Measurements from ENCODE around the gene ASL. TPM values are rescaled to one million over a fixed set of nuclear protein-coding genes. Genes with fewer than 3 reads are reported as not detected.
A peak's percentile ranks its signal among the peaks of the same experiment; 100 is the strongest.

The ASL gene
- polyA plus RNA-seq, 2 of the 4 experiments (the other 2 are of a cell fraction): 20.2 to 23.4 TPM

DNA sequence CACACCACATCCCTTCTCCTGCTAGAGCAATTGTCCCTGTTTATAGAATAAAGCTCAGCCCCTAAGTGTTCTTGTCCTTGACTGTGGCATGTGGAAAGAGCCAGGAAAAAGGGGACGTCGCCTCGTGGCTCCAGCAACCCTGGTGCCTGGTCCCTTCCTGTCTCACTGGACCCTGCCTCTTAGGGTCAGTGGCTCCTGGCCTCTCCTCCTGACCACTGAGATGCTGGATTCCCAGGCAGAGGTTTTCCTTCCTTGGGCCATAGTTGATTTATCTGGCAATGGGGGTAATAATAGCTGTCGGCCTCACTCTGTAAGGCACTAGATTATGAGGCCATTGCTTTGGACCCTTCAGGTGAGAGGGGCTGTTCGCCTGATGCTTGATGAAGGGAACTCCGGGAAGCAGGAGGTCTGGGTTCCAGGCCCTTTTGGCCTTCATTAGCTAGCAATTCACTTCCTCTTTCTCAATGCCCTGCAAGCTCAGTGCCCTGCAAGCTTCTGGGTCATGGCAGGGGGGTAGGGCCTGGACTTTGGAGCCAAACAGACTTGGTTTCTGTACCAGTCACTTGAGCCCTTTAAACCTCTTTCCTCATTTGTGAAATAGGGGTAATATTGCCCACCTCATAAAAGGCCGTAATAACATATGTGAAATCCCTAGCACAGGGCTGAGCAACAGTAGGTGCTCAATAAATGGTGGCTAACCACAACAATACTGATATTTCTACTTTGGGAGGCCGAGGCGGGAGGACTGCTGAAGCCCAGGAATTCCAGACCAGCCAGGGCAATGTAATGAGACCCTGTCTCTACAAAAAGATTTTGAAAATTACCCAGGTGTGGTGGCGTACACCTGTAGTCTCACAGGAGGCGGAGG is 1.1 kb downstream of the ASL start:
- ATAC-seq (no peak), FAIRE-seq (no peak), DNase-seq (ENCODE audit: low read depth in 1 of 2, low spot score in 1 of 2) (peak in 1 of 2 experiments; percentile 30)
- peak overlapping the region; percentile 69 for H3K4me3 ChIP-seq
- POLR2A ChIA-PET: interaction anchor here (1.4 kb wide), 1 partner anchor 38 kb away, joined by 6 read pairs; the partner anchor contains the start of gene CRCP
- H3K9me3 ChIP-seq: no peaks in the 10 kb centered on the region
- CTCF ChIA-PET: interaction anchor here (1.0 to 2.3 kb wide), 2 partner anchors 18 to 46 kb away, joined by 3 to 9 read pairs; no protein-coding TSS in a partner anchor
- WGBS (ENCODE audit: missing lambda C conversion rate): 77% methylated on average over 11 of the region's 11 CpGs
- peaks cover 9% of the 10 kb centered on the region for H3K4me1 ChIP-seq
- peak overlapping the region; percentile 94 for H3K4me2 ChIP-seq
- H3K27ac ChIP-seq: peak overlapping the region; percentile 74 to 88
- TF ChIP-seq, protein P1, sequence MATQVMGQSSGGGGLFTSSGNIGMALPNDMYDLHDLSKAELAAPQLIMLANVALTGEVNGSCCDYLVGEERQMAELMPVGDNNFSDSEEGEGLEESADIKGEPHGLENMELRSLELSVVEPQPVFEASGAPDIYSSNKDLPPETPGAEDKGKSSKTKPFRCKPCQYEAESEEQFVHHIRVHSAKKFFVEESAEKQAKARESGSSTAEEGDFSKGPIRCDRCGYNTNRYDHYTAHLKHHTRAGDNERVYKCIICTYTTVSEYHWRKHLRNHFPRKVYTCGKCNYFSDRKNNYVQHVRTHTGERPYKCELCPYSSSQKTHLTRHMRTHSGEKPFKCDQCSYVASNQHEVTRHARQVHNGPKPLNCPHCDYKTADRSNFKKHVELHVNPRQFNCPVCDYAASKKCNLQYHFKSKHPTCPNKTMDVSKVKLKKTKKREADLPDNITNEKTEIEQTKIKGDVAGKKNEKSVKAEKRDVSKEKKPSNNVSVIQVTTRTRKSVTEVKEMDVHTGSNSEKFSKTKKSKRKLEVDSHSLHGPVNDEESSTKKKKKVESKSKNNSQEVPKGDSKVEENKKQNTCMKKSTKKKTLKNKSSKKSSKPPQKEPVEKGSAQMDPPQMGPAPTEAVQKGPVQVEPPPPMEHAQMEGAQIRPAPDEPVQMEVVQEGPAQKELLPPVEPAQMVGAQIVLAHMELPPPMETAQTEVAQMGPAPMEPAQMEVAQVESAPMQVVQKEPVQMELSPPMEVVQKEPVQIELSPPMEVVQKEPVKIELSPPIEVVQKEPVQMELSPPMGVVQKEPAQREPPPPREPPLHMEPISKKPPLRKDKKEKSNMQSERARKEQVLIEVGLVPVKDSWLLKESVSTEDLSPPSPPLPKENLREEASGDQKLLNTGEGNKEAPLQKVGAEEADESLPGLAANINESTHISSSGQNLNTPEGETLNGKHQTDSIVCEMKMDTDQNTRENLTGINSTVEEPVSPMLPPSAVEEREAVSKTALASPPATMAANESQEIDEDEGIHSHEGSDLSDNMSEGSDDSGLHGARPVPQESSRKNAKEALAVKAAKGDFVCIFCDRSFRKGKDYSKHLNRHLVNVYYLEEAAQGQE (IDR thresholded peaks at IDR 0.05): no peak
- TF ChIP-seq RFX5 (IDR thresholded peaks at IDR 0.05) (no peak), RCOR1 (IDR thresholded peaks at IDR 0.05; ENCODE audit: low read depth, low read length) (no peak), EHF (CRISPR knock-in tag; IDR thresholded peaks at IDR 0.05) (no peak), SMC3 (IDR thresholded peaks at IDR 0.05) (no peak), KDM1A (IDR thresholded peaks at IDR 0.05; ENCODE audit: low read depth) (no peak), CEBPB (IDR thresholded peaks at IDR 0.05) (no peak), HOXB5 (CRISPR knock-in tag; IDR thresholded peaks at IDR 0.05) (no peak), BHLHE40 (IDR thresholded peaks at IDR 0.05; ENCODE audit: low read depth, low read length) (no peak), CHD2 (IDR thresholded peaks at IDR 0.05; ENCODE audit: low read length, partially characterized antibody) (no peak), ZC3H11A (IDR thresholded peaks at IDR 0.05) (no peak), JUN (IDR thresholded peaks at IDR 0.05) (no peak), RARB (CRISPR knock-in tag; IDR thresholded peaks at IDR 0.05) (no peak)
- TF ChIP-seq, protein P2, sequence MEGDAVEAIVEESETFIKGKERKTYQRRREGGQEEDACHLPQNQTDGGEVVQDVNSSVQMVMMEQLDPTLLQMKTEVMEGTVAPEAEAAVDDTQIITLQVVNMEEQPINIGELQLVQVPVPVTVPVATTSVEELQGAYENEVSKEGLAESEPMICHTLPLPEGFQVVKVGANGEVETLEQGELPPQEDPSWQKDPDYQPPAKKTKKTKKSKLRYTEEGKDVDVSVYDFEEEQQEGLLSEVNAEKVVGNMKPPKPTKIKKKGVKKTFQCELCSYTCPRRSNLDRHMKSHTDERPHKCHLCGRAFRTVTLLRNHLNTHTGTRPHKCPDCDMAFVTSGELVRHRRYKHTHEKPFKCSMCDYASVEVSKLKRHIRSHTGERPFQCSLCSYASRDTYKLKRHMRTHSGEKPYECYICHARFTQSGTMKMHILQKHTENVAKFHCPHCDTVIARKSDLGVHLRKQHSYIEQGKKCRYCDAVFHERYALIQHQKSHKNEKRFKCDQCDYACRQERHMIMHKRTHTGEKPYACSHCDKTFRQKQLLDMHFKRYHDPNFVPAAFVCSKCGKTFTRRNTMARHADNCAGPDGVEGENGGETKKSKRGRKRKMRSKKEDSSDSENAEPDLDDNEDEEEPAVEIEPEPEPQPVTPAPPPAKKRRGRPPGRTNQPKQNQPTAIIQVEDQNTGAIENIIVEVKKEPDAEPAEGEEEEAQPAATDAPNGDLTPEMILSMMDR (IDR thresholded peaks at IDR 0.05): no peak
- TF ChIP-seq, protein P3, sequence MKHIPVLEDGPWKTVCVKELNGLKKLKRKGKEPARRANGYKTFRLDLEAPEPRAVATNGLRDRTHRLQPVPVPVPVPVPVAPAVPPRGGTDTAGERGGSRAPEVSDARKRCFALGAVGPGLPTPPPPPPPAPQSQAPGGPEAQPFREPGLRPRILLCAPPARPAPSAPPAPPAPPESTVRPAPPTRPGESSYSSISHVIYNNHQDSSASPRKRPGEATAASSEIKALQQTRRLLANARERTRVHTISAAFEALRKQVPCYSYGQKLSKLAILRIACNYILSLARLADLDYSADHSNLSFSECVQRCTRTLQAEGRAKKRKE (CRISPR knock-in tag; IDR thresholded peaks at IDR 0.05; ENCODE audit: low read depth): no peak

DNA sequence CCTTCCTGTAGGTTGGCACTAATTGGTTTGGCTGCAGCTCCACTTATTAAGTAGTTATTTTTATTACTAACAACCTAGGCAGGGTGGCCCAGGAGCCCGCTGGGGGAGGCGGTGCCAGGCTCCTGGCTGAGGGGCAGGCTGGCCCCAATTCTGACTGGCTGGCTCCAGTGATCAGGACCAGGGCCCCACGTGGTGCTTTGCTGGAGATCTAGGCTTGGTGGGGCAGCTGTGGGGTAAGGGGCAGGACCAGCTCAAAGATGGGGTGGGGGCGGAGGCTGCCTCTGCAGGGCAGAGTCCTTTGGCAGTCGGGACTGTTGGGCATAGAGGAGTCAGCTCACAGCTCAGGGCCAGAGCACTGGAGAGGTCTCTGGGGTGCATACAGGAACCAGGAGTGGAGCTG is 2.4 kb downstream of the ASL start:
- DNase-seq (ENCODE audit: low read depth in 1 of 2, low spot score in 1 of 2): no peak
- TF ChIP-seq, protein P4, sequence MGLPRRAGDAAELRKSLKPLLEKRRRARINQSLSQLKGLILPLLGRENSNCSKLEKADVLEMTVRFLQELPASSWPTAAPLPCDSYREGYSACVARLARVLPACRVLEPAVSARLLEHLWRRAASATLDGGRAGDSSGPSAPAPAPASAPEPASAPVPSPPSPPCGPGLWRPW (IDR thresholded peaks at IDR 0.05): no peak
- no peak for TF ChIP-seq NFE2L2 (conservative IDR thresholded peaks at IDR 0.05; ENCODE audit: low read length)
- TF ChIP-seq CBX8 (IDR thresholded peaks at IDR 0.05): no peak
- no peak for TF ChIP-seq EHF (CRISPR knock-in tag; IDR thresholded peaks at IDR 0.05)
- no peak for TF ChIP-seq FOSL2 (IDR thresholded peaks at IDR 0.05)
- no peak for TF ChIP-seq FOSL2 (CRISPR knock-in tag; IDR thresholded peaks at IDR 0.05)
- TF ChIP-seq NR3C1 (IDR thresholded peaks at IDR 0.05): no peak
- TF ChIP-seq GATA3 (IDR thresholded peaks at IDR 0.05; ENCODE audit: borderline replicate concordance): no peak
- no peak for TF ChIP-seq ZC3H11A (IDR thresholded peaks at IDR 0.05)
- no peak for TF ChIP-seq EP300 (IDR thresholded peaks at IDR 0.05)
- TF ChIP-seq, protein P5, sequence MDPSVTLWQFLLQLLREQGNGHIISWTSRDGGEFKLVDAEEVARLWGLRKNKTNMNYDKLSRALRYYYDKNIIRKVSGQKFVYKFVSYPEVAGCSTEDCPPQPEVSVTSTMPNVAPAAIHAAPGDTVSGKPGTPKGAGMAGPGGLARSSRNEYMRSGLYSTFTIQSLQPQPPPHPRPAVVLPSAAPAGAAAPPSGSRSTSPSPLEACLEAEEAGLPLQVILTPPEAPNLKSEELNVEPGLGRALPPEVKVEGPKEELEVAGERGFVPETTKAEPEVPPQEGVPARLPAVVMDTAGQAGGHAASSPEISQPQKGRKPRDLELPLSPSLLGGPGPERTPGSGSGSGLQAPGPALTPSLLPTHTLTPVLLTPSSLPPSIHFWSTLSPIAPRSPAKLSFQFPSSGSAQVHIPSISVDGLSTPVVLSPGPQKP (IDR thresholded peaks at IDR 0.05; ENCODE audit: low read depth, low read length): no peak
- no peak for TF ChIP-seq POLR2AphosphoS2 (conservative IDR thresholded peaks at IDR 0.05; ENCODE audit: low read length)
- H3K4me1 ChIP-seq: peaks cover 9% of the 10 kb centered on the region
- ATAC-seq: no peak
- ChIA-PET POLR2A (no interaction called here), CTCF (interaction anchor here (0.6 to 1.2 kb wide), 3 partner anchors 25 to 48 kb away, joined by 3 read pairs; no protein-coding TSS in a partner anchor)
- no peaks in the 10 kb centered on the region for H3K9me3 ChIP-seq
- H3K4me2 ChIP-seq: 0 out of 3 replicates have a peak overlapping the region, but pooled peaks have one; percentile 20
- H3K4me3 ChIP-seq: no peak overlapping the region
- no peak for FAIRE-seq
- no peak overlapping the region for H3K27ac ChIP-seq
- 96% methylated on average over 4 of the region's 5 CpGs for WGBS (ENCODE audit: missing lambda C conversion rate)
